Gastrocnemius medialis (tissue), 4 donors: Measurements from ENCODE around the gene PIK3R6.

Source experiments
- POLR2A ChIP-seq, 2 donors: fragments of 450-650 bp; IDR thresholded peaks; one replicate each; pipeline ENCODE4 v1.6.1; 2017; ENCODE audit warnings: antibody characterized with exemption in 2 of 2, mild to moderate bottlenecking in 2 of 2, moderate library complexity in 2 of 2
- TF ChIP-seq, protein P1 (sequence below), 5 experiments: fragments of 450-650 bp in 3 of 5; fragments of 200-600 bp in 2 of 5; sonication (generic) in 2 of 5; IDR thresholded peaks in 4 of 5; conservative IDR thresholded peaks in 1 of 5; 1 replicate in 4 of 5; 2 replicates in 1 of 5; pipeline ENCODE4 v1.5.1; 2016 to 2019; ENCODE audit warnings: antibody characterized with exemption in 5 of 5, mild to moderate bottlenecking in 3 of 5, moderate library complexity in 3 of 5

DNA sequence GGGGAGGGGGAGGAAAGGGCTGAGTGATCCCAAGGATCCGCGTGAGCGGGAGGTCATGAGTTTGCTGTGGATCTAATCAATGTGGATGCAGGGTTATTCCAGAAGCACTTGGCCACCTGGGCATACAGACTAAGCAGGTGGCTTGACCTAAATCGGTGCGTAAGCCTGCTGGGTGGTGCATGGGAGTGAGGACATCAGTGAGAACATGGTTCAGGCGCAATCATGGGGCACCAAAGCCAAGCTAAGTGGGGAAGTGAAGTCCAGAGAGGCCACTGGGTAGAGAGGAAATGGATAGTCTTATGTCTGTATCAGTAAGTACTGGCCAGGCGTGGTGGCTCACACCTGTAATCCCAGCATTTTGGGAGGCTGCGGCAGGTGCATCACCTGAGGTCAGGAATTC, 49.4 kb downstream of the PIK3R6 start:
- TF ChIP-seq, protein P1, sequence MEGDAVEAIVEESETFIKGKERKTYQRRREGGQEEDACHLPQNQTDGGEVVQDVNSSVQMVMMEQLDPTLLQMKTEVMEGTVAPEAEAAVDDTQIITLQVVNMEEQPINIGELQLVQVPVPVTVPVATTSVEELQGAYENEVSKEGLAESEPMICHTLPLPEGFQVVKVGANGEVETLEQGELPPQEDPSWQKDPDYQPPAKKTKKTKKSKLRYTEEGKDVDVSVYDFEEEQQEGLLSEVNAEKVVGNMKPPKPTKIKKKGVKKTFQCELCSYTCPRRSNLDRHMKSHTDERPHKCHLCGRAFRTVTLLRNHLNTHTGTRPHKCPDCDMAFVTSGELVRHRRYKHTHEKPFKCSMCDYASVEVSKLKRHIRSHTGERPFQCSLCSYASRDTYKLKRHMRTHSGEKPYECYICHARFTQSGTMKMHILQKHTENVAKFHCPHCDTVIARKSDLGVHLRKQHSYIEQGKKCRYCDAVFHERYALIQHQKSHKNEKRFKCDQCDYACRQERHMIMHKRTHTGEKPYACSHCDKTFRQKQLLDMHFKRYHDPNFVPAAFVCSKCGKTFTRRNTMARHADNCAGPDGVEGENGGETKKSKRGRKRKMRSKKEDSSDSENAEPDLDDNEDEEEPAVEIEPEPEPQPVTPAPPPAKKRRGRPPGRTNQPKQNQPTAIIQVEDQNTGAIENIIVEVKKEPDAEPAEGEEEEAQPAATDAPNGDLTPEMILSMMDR (IDR thresholded peaks at IDR 0.05 in 4 of 5, conservative IDR thresholded peaks at IDR 0.05 in 1 of 5), result no peak
- TF ChIP-seq POLR2A (IDR thresholded peaks at IDR 0.05), result no peak
